SU-DHL-6 (cell line): ENCODE results near the gene ANKFY1.

Experiments used
- H2AFZ ChIP-seq: fragments of 200-600 bp; sonication (generic); 2 replicates; pipeline ENCODE4 v1.6.1; 2014; ENCODE audit warnings: low read depth, mild to moderate bottlenecking, moderate library complexity, mixed read lengths, antibody characterized with exemption, low read length; ENCODE audit not compliant: severe bottlenecking
- H3F3A ChIP-seq: fragments of 200-600 bp; shearing (Covaris generic); 2 replicates; pipeline ENCODE4 v1.6.0; 2016; ENCODE audit warnings: antibody characterized with exemption, mild to moderate bottlenecking; ENCODE audit not compliant: insufficient read depth
- H3K27ac ChIP-seq: fragments of 200-600 bp; sonication (generic); 2 replicates; pipeline ENCODE4 v1.5.1; 2016; ENCODE audit warnings: low read depth, mild to moderate bottlenecking, low read length, moderate library complexity, mixed read lengths
- H3K27me3 ChIP-seq: fragments of 200-600 bp; sonication (generic), shearing (Covaris generic); 2 replicates; pipeline ENCODE4 v1.6.0; 2014; ENCODE audit warnings: mild to moderate bottlenecking, low read length
- H3K36me3 ChIP-seq: fragments of 200-600 bp; sonication (generic); 2 replicates; pipeline ENCODE4 v1.6.1; 2014; ENCODE audit warnings: mild to moderate bottlenecking, low read length, mixed read lengths
- H3K4me2 ChIP-seq: fragments of 300-600, 200-600 bp; shearing (Covaris generic), sonication (generic); 2 replicates; pipeline ENCODE4 v1.6.0; 2014; ENCODE audit warnings: low read length, low read depth, mild to moderate bottlenecking; ENCODE audit not compliant: poor library complexity, severe bottlenecking
- H3K4me3 ChIP-seq: fragments of 200-600 bp; sonication (generic); 2 replicates; pipeline ENCODE4 v1.5.1; 2014; ENCODE audit warnings: antibody characterized with exemption, low read length, mild to moderate bottlenecking, mixed read lengths; ENCODE audit not compliant: insufficient read depth, poor library complexity, severe bottlenecking
- H3K79me2 ChIP-seq: fragments of 200-600 bp; sonication (generic); 2 replicates; pipeline ENCODE4 v1.6.1; 2014; ENCODE audit warnings: mild to moderate bottlenecking, low read length, moderate library complexity; ENCODE audit not compliant: insufficient read depth
- H3K9ac ChIP-seq: fragments of 200-600 bp; sonication (generic); 2 replicates; pipeline ENCODE4 v1.7.0; 2014; ENCODE audit warnings: mild to moderate bottlenecking, low read length
- H3K9me2 ChIP-seq: fragments of 200-600 bp; sonication (generic); replicated peaks from 2 replicates; pipeline ENCODE4 v1.6.1; 2014; ENCODE audit warnings: low read length; ENCODE audit not compliant: insufficient read depth
- H3K9me3 ChIP-seq: fragments of 200-600 bp; sonication (generic); 2 replicates; pipeline ENCODE4 v1.6.1; 2014; ENCODE audit warnings: low read length, mixed read lengths; ENCODE audit not compliant: insufficient read depth
- H4K20me1 ChIP-seq: fragments of 200-600 bp; sonication (generic); 2 replicates; pipeline ENCODE4 v1.6.1; 2014; ENCODE audit warnings: low read depth, mild to moderate bottlenecking, antibody characterized with exemption, low read length, moderate library complexity, mixed read lengths
- EZH2phosphoT487 ChIP-seq: fragments of 200-600 bp; sonication (generic), shearing (Covaris generic); conservative IDR thresholded peaks from 2 replicates; pipeline ENCODE4 v1.6.1; 2018; ENCODE audit warnings: mild to moderate bottlenecking, antibody characterized with exemption, low read length, moderate library complexity, mixed read lengths
- TF ChIP-seq, protein P1 (sequence below): fragments of 200-600 bp; sonication (generic); IDR thresholded peaks from one replicate; pipeline ENCODE4 v1.5.1; 2017; ENCODE audit warnings: antibody characterized with exemption, mild to moderate bottlenecking, low read length, moderate library complexity; ENCODE audit not compliant: insufficient read depth, poor library complexity, severe bottlenecking

The ANKFY1 gene

DNA sequence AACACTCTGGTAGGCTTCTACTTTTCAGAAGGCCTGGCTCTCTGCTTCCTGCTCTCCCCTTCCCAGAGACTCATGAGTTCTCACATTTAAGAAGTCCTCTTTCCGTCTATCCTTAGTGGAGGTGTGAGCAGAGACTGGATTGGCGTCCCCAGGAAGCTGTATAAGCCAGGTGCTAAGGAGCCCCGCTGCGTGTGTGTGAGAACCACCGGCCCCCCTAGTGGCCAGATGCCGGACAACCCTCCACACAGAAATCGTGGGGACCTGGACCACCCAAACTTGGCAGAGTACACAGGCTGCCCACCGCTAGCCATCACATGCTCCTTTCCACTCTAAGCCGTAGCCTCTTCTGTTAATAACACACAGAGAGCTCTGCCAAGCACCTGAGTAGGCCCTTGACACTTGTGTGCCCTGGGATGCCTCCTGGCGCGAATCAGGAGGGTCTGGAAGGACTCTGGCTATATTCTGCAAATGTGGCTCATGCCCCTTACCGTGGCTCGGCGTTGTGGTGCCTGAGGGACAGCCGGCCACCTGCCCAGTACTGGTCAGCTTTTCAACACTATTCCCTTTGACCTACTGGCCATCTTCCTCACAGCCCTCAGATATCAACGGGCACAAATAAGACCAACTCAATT lies 106.9 kb downstream of the ANKFY1 start:
- H3K79me2 ChIP-seq = no peaks in the 10 kb centered on the region
- H3K36me3 ChIP-seq = no peaks in the 10 kb centered on the region
- no peak overlapping the region for H3K27ac ChIP-seq
- no peaks in the 10 kb centered on the region for H3K27me3 ChIP-seq
- no peak for TF ChIP-seq EZH2phosphoT487
- no peaks in the 10 kb centered on the region for H4K20me1 ChIP-seq
- H3F3A ChIP-seq = no peaks in the 10 kb centered on the region
- H3K9me2 ChIP-seq = no peaks in the 10 kb centered on the region
- H3K9me3 ChIP-seq = no peaks in the 10 kb centered on the region
- H3K4me3 ChIP-seq = no peak overlapping the region
- no peak overlapping the region for H2AFZ ChIP-seq
- H3K4me2 ChIP-seq = no peak overlapping the region
- H3K9ac ChIP-seq = no peak overlapping the region

DNA sequence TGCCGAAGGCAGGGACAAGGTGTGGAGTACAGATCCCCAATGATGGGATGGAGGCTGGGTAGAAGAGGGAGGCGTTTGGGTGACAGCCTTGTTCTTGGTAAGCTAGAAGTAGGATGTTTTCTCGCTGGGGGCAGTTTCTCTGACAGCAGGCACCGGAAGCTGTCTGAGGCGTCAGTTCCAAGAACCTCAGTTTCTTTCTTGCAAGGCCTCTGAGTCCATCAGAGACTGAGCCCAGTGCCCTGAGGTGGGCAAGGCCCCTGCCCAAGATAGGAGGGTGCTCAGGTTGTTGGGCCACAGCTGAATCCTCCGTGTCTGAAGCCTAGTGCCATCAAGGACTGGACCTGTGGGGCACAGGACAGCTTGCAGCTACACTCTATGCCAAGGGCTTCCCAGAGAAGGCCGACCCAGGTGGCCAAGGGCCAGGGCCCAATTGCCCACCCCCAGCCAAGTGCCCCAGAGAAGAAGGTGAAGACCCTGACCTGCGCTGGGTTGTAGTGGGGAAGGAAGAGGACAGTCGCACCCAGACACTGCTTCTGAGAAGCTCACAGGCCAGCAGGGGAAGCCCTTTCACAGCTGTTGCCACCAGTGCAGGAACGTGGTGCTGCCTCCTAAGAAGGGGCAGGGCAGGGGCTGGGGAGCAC lies 107.7 kb downstream of the ANKFY1 start:
- no peak overlapping the region for H3K27ac ChIP-seq
- no peak overlapping the region for H3K4me2 ChIP-seq
- no peaks in the 10 kb centered on the region for H3F3A ChIP-seq
- no peak overlapping the region for H3K9ac ChIP-seq
- no peaks in the 10 kb centered on the region for H4K20me1 ChIP-seq
- H3K9me2 ChIP-seq = no peaks in the 10 kb centered on the region
- TF ChIP-seq EZH2phosphoT487 = no peak
- TF ChIP-seq, protein P1, sequence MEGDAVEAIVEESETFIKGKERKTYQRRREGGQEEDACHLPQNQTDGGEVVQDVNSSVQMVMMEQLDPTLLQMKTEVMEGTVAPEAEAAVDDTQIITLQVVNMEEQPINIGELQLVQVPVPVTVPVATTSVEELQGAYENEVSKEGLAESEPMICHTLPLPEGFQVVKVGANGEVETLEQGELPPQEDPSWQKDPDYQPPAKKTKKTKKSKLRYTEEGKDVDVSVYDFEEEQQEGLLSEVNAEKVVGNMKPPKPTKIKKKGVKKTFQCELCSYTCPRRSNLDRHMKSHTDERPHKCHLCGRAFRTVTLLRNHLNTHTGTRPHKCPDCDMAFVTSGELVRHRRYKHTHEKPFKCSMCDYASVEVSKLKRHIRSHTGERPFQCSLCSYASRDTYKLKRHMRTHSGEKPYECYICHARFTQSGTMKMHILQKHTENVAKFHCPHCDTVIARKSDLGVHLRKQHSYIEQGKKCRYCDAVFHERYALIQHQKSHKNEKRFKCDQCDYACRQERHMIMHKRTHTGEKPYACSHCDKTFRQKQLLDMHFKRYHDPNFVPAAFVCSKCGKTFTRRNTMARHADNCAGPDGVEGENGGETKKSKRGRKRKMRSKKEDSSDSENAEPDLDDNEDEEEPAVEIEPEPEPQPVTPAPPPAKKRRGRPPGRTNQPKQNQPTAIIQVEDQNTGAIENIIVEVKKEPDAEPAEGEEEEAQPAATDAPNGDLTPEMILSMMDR = no peak
- H3K79me2 ChIP-seq = no peaks in the 10 kb centered on the region
- no peaks in the 10 kb centered on the region for H3K9me3 ChIP-seq
- no peaks in the 10 kb centered on the region for H3K36me3 ChIP-seq
- H3K27me3 ChIP-seq = no peaks in the 10 kb centered on the region
- H3K4me3 ChIP-seq = no peak overlapping the region
- H2AFZ ChIP-seq = no peak overlapping the region

DNA sequence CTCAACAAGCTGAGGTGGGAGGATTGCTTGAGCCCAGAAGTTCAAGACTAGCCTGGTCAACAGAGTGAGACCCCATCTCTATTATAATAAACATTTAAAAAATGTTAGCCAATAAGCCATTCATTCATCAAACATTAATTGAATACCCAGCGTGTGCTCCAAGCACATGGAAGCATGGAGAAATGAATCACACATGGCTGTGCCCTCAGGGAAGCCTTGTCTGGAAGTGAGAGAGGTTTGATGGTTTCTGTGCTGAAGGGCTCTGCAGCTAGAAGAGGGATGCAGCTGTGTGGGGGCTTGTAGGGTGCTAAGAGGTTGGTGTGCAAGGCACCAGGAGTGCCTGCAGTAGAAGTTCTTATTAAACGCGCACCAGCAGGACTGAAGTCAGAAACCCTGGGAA lies 109.6 kb downstream of the ANKFY1 start:
- no peaks in the 10 kb centered on the region for H3K36me3 ChIP-seq
- no peaks in the 10 kb centered on the region for H3K9me2 ChIP-seq
- no peaks in the 10 kb centered on the region for H3F3A ChIP-seq
- no peak overlapping the region for H3K4me3 ChIP-seq
- no peaks in the 10 kb centered on the region for H4K20me1 ChIP-seq
- TF ChIP-seq, protein P1 = no peak
- TF ChIP-seq EZH2phosphoT487 = no peak
- no peak overlapping the region for H3K4me2 ChIP-seq
- no peaks in the 10 kb centered on the region for H3K27me3 ChIP-seq
- H3K27ac ChIP-seq = no peak overlapping the region
- H3K79me2 ChIP-seq = no peaks in the 10 kb centered on the region
- no peaks in the 10 kb centered on the region for H3K9me3 ChIP-seq
- H3K9ac ChIP-seq = no peak overlapping the region
- no peak overlapping the region for H2AFZ ChIP-seq

DNA sequence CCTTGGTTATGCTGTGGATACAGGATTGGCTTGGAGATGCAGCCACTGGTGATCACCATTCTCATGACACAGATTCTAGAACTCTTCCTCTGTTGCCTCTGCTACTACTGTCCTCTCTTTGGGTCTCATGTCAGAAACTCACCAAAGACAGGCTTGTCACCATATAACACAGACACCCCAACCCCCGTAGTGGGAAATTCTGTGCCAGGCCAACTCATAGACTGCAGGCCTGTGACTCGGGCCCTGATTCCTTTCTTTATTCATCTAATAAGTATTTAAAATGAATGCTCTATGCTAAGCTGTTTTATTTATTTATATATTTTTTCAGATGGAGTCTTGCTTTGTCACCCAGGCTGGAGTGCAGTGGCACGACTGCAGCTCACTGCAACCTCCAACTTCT lies 111.3 kb downstream of the ANKFY1 start:
- Histone ChIP-seq H4K20me1 (no peaks in the 10 kb centered on the region), H3K27ac (no peak overlapping the region), H3K9me3 (no peaks in the 10 kb centered on the region), H3F3A (no peaks in the 10 kb centered on the region), H3K4me3 (no peak overlapping the region), H3K4me2 (no peak overlapping the region), H3K9ac (no peak overlapping the region), H3K27me3 (no peaks in the 10 kb centered on the region), H3K36me3 (no peaks in the 10 kb centered on the region), H3K9me2 (no peaks in the 10 kb centered on the region), H2AFZ (no peak overlapping the region), H3K79me2 (no peaks in the 10 kb centered on the region)
- no peak for TF ChIP-seq EZH2phosphoT487
- TF ChIP-seq, protein P1 = no peak
